ENCODE measurements around the gene STS.
"Not testable (repeated sequence)": the region's sequence is repeated elsewhere in the genome, so short reads cannot be mapped to it uniquely, and the experiment has no call there.

- not testable (repeated sequence) for TF ChIP-seq EZH2, CTCF (IDR thresholded peaks at IDR 0.05)
Measured at GRCh38 chrX:7178859-7179258, 31.3 kb downstream of the STS start.

Data from neural progenitor cell (in vitro differentiated cells).